ENCODE data around the gene MCF2L2.

The MCF2L2 gene

GRCh38 chr3:183318877-183319276 is 109.5 kb downstream of the MCF2L2 start:
- no peak for DNase-seq

GRCh38 chr3:183317886-183318865 is 110.2 kb downstream of the MCF2L2 start:
- no peak for DNase-seq

GRCh38 chr3:183317271-183317670 is 111.1 kb downstream of the MCF2L2 start:
- DNase-seq = no peak

GRCh38 chr3:183315739-183316138 is 112.7 kb downstream of the MCF2L2 start:
- no peak for DNase-seq

- DNase-seq = no peak
These were observed 114.7 kb downstream of the MCF2L2 start for GRCh38 chr3:183313764-183314163.

- no peak for DNase-seq
These were observed 115.1 kb downstream of the MCF2L2 start for GRCh38 chr3:183313351-183313750.

- DNase-seq = no peak
These were observed 116.0 kb downstream of the MCF2L2 start for GRCh38 chr3:183312433-183312832.

GRCh38 chr3:183310936-183311335 is 117.5 kb downstream of the MCF2L2 start:
- no peak for DNase-seq

GRCh38 chr3:183309276-183309675 is 119.1 kb downstream of the MCF2L2 start:
- DNase-seq = no peak

- DNase-seq = no peak
These were observed 119.7 kb downstream of the MCF2L2 start for GRCh38 chr3:183308751-183309150.

GRCh38 chr3:183307749-183308148 is 120.7 kb downstream of the MCF2L2 start:
- DNase-seq = no peak

- DNase-seq = peak; percentile 29 to 44
These were observed 121.4 kb downstream of the MCF2L2 start for GRCh38 chr3:183306798-183307671.

- no peak for DNase-seq
These were observed 124.7 kb downstream of the MCF2L2 start for GRCh38 chr3:183303690-183304089.

GRCh38 chr3:183301937-183302580 is 126.4 kb downstream of the MCF2L2 start:
- DNase-seq = no peak

GRCh38 chr3:183300996-183301562 is 127.3 kb downstream of the MCF2L2 start:
- no peak for DNase-seq

- no peak for DNase-seq
These were observed 128.4 kb downstream of the MCF2L2 start for GRCh38 chr3:183299976-183300375.

- DNase-seq = no peak
These were observed 129.7 kb downstream of the MCF2L2 start for GRCh38 chr3:183298701-183299153.

- DNase-seq = no peak
These were observed 131.5 kb downstream of the MCF2L2 start for GRCh38 chr3:183296944-183297343.

GRCh38 chr3:183295211-183295610 is 133.2 kb downstream of the MCF2L2 start:
- DNase-seq = no peak

GRCh38 chr3:183293966-183294365 is 134.5 kb downstream of the MCF2L2 start:
- no peak for DNase-seq

GRCh38 chr3:183291497-183292031 is 136.9 kb downstream of the MCF2L2 start:
- DNase-seq = no peak

GRCh38 chr3:183290216-183290615 is 138.2 kb downstream of the MCF2L2 start:
- DNase-seq = no peak
